Stimulated activated CD8-positive, alpha-beta memory T cell treated with anti-CD3 and anti-CD28 coated beads, Interleukin-7, amount 100 ng/mL, for 24 hours (primary cell): ENCODE results near the gene TRAPPC2B.
A peak's percentile ranks its signal among the peaks of the same experiment; 100 is the strongest.

Experiments
- DNase-seq: peaks from one replicate; pipeline ENCODE4 v3.0.0-alpha.2; 2020; ENCODE audit warnings: low read depth

TRAPPC2B gene

DNA sequence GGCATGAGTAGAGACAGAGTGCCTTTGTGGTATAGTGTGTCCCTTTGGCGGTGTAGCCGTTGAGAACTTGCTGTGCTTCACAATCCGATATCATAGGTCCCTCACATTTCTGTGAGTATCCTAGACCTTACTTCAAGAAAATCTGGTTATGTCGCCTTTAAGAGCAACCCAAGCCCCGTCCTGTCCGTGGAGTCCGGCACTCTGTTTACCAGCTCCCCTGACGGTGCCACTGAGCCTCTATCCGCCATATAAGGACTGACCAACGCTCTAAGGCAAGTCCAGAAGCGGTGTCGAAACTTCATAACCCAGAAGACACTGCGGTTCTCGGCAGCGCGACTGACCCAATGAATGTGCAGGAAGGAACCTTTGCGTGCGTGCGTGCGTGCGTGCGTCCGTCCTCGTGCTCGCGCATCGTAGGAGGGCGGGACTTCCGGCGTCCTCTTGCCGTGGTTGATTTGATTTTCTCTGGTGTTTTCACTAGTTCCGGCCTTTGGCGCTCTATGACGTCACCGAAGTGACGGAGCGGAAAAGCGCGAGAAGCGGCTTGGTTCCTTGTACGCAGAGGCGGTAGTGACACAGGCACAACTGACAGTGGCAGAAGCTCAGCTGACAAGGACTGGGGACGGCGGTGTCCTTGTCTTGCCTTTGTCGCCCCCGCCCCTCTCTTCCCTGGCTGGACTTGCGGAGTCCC is at the start of gene TRAPPC2B, which contains the start of gene ZNF547:
TRAPPC2B (plus strand) TSS at position 555 of the 691 bp plus-strand sequence. CDS start 1,283 bp downstream, outside the sequence.
ZNF547 (plus strand) TSS at position 555 of the 691 bp plus-strand sequence. CDS start 5,005 bp downstream, outside the sequence.
- peak; percentile 94 for DNase-seq

DNA sequence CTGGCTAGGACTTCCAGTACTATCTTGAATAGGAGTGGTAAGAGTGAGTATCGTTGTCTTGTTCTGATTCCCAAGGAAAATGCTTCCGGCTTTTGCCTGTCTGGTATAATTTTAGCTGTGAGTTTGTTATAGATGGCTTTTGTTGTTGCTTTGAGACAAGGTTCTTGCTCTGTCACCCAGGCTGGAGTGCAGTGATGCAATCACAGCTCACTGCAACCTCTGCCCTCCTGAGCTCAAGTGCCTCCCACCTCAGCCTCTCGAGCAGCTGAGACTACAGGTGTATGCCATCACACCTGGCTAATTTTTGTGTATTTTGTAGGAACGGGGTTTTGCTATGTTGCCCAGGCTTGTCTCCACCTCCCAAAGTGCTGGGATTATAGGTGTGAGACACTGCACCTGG is 49.2 kb upstream of the TRAPPC2B start:
- DNase-seq, result no peak

DNA sequence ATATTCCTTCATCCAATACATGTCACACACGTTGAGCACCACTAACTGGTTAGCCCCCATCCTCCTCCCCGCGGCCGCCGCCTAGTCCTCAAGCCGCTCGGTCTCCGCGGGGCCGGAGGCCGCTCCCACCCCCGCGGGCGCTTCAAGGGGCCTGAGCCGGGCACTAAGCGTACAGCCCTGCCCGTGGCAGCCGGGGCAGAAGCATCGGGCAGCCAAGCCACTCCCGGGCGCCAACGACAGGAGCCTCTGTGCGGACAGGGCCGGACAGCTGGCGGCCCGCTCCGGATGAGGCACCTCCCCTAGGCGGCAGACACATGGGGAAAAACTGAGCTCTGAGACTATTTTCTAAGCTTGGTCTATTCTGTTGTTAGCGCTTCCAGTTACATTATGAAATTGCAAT is 45.8 kb upstream of the TRAPPC2B start:
- no peak for DNase-seq

DNA sequence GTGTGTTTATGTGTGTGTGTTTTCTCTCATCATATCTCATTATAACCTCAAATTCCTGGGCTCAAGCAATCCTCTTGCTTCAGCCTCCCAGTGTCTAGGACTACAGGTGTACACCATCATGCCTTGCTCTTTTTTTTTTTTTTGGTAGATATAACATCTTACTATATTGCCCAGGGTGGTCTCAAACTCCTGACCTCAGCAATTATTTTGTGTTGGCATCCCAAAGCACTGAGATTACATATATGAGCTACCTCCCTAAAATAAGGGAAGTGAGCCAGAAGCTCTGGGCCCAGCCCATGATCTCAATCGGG is 43.5 kb upstream of the TRAPPC2B start:
- no peak for DNase-seq

DNA sequence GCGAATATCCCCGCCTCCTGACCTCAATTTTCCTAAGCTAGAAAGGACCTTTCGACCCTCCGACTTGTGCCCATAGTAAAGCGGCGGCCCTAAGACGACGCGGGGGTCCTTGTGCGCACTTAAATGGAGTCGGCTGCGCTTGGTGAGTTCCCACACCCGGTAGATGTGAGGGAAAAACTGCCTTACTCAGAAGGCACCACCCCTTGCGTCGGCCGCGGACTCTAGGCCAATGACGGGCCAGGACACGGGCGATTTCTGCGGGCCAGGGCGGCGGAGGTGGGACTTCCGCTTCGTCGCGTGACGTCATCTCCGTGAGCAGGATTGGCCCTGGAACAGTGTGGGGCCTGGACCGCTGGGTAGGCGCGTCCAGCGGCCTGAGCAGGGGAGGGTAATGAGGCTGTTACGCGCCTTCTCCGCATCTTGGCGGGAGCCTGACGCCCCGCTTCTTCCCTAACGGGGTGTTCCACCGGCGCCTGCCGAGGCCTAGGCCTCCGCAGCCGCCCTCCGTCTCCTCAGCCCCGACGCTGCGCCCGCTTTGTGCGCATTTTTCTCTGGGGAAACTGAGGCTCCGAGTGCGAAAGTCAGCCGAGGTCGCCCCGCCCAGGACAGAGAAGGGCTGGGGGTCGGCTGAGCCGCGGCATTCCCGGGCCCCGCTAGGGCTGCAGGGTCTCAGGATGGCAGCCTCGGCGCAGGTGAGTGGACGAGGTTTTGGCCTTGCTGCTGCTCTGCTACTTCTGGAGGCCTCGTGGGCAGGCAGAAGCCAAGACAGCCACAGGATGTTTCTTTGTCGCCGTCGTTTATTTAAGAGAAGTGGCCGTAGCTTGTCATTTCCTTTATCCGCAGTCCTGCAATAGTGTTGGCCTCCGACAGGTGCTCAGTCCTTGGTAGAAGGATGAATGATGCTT is 42.9 kb upstream of the TRAPPC2B start, which contains the start of gene ZNF543:
ZNF543 (plus strand) TSS at position 293 of the 905 bp plus-strand sequence; CDS start at position 675, 382 bp downstream.
- peak; percentile 89 for DNase-seq

DNA sequence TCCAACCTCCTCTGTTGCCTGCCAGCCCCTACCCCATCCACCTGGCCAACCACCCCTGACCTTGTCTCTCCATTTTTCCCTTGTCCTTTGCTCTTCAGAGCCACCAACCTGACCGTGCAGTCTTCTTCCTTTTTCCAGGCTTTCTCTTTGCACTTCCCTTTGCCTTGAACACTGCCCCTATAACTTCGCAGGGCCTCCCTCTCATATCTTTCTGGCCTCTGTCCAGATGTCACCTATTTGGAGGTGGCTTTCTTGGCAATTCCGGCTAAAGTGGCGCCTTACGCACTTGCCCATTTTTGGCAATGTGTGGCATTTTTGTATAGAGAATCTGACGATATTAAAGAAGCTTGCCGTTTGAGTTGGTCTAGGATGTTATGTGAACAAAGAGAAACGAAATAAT is 42.2 kb upstream of the TRAPPC2B start:
- DNase-seq, result no peak

DNA sequence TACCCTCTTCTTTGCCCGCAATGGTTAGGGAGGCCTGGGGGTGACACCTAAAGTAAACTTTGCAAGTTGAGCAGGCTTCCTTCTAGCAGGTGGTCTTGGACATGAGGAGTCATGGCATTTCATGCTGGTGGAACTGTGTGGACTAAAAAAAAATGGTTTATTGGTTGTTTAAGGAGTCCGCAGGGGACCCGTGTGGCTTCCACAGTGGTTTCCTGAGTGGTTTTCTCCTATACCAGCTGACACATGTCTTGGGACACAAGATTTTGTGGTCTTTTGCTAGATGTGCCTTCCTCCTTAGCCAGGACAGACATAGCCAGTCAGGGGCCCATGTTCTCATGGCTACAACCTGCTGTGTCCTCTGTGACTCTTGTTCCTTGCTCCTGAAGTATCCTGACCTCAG is 41.6 kb upstream of the TRAPPC2B start:
- DNase-seq, result no peak

DNA sequence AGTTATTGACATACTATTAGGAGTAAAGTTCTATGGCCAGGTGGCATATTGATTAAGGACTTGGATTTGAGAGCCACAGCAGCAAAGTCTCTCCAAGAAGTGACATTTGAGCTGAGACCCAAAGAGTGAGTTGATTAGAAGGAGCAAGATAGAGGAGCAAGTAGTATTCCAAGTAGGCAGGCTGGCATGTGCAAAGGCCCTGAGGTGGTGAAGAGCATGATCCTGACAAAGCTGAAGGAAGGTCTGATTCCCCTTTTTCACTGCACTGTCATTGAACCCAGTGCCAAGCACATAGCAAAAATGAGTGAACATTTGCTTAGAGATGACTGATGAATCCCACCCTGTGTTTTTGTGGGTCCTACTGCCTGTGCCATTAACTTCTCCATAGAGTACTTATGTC is 38.4 kb upstream of the TRAPPC2B start:
- no peak for DNase-seq

DNA sequence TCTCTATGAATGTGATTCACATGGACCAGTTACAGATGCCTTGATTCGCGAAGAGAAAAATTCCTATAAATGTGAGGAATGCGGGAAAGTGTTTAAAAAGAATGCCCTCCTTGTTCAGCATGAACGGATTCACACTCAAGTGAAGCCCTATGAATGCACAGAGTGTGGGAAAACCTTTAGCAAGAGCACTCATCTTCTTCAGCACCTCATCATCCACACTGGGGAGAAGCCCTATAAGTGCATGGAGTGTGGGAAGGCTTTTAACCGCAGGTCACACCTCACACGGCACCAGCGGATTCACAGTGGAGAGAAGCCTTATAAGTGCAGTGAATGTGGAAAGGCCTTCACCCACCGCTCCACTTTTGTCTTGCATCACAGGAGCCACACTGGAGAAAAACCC is 35.4 kb upstream of the TRAPPC2B start:
- no peak for DNase-seq

DNA sequence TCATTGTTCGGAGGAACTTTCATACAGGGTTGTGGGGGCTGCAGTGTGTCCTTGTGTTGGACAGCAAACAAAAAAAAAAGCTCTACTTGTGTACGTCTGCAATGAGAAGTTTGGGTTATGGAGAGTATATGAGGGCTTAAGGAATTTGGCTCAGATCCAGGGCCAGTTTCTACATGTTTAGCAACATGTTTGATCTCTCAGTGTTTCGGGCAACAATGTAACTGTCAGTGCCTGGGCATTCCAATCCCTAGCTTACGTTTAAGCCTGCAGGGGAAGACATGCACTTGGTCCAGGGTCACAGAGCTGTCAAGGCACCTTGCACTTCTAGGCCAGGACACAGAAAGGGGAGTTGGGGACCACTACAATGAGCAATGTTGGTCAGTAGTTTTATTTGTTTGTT is 29.2 kb upstream of the TRAPPC2B start:
- no peak for DNase-seq

DNA sequence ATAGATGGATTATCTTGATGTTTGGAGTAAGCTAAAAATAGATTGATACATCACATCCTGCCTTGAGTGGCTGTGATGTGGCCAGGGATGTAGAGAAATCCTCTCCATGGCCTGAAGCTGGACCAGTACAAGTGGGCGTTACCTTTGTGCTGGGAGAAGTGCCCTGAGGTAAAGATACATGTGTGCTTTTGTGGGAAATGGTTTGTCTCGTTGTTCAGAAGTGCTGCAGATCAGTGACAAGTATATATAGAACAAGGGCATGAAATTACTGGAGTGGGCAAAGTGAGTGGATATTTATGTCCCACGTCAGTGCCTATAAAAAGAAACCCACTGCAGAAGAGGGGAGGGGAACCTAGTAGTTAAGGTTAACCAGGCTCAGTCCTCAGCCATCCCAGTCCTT is 24.5 kb upstream of the TRAPPC2B start:
- no peak for DNase-seq

DNA sequence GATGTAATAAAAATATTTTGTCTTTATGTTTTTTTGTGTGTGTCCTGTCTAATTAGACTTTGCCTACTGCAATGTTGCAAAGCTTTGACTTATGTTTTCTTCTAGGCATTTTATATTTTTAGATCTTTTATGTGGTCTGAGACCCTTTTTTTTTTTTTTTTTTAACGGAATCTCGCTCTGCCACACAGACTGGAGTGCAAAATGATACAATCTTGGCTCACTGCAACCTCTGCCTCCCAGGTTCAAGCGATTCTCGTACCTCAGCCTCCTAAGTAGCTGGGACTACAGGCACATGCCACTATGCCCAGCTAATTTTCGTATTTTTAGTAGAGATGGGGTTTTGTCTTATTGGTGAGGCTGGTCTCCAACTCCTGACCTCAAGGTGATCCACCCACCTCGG is 20.8 kb upstream of the TRAPPC2B start:
- no peak for DNase-seq

DNA sequence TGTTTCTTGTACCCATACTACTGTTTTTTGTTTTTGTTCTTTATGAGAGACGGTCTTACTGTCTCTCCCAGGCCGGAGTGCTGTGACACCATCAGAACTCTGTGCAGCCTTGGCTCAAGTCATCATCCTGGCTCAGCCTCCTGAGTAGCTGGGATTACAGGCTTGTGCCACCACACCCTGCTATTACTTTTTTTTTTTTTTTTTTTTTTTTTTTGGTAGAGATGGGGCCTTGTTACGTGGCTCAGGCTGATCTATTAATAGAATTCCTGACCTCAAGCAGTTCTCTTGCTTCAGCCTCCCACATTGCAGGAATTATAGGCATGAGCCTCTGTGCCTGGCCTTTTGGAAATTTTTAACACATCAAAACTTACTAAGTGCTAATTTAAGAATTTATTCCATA is 15.2 kb upstream of the TRAPPC2B start:
- no peak for DNase-seq

DNA sequence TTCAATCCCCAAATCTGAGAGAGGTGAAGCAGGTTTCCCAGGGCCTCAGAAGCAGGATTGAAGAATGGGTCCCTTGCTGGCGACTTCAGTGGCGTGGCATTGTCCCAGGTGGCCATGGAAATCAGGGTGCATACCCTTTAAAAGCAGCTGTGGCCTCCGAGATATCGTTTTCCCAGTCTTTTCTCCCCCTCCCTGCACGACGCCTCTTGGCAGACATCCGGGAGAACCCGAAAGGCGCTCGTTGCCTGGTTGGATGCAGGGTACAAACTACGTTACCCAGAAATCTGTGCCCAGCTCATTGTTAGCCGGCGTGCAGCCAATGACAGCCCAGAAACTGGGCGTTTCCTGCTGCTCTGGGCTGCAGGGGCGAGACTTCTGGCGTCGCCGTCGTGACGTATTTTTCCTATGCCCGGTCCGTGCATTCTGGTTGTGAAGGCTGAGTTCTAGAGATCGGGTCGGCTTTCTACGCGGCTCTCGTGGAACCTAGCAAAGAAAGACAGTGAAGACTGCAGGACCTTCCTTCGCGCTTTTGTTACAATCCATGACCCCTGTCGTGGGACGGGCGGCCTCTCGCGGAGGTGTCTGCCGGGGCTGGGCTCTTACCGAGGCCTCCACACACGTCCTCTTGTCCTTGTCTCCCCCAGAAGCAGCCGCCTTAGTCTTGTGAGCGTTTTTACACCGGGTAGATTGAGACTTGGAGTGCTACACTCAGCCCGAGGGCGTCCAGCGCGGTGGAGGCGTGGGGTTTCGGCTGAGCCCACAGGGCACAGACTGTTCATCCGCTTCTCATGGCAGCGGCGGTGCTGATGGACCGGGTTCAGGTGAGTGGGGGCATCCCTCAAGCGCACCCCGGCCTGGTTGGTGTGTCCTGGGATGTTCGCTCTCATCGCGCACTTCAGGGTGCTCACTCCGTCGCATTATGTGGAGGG is 12.2 kb upstream of the TRAPPC2B start, which contains the start of gene ZNF304:
ZNF304 (plus strand) TSS at position 395 of the 929 bp plus-strand sequence; CDS start at position 789, 394 bp downstream.
- DNase-seq, result peak; percentile 68

DNA sequence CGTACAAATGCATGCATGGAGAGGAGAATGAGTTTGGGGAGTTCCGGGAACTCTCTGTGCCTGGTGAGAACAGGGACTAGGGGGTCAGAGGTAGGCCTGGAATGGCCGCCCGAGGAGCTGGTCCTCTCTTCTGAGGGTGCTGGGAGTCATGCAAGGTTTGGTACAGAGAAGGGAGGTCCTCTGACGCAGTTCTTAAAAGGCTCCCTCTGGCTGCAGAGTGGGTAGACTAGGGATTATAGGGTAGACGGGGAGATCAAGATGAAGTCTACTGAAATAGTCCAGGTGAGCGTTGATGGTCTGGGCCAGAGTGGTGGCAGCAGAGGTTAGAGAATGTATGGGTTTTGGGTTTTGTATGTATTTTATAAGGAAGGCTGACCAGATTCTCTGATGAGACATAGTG is 11.5 kb upstream of the TRAPPC2B start:
- DNase-seq, result no peak

DNA sequence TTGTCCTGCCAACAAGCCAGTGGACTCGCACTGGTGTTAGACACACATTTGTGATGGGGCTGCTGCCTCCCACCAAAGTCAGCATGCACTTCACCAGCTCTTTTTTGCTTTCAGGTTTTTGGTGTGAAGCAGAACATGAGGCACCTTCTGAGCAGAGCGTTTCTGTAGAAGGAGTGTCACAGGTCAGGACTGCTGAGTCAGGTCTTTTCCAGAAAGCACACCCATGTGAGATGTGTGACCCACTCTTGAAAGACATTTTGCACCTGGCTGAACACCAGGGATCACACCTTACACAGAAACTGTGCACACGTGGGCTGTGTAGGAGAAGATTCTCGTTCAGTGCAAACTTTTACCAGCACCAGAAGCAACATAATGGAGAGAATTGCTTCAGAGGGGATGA is 7.4 kb upstream of the TRAPPC2B start:
- no peak for DNase-seq

DNA sequence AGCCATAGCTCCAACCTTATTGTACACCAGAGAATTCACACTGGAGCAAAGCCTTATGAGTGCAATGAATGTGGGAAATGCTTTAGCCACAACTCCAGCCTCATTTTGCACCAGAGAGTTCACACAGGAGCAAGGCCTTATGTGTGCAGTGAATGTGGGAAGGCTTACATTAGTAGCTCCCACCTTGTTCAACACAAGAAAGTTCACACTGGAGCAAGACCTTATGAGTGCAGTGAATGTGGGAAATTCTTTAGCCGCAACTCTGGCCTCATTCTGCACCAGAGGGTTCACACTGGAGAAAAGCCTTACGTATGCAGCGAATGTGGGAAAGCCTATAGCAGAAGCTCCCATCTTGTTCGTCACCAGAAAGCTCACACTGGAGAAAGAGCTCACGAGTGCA is 5.9 kb upstream of the TRAPPC2B start:
- no peak for DNase-seq

DNA sequence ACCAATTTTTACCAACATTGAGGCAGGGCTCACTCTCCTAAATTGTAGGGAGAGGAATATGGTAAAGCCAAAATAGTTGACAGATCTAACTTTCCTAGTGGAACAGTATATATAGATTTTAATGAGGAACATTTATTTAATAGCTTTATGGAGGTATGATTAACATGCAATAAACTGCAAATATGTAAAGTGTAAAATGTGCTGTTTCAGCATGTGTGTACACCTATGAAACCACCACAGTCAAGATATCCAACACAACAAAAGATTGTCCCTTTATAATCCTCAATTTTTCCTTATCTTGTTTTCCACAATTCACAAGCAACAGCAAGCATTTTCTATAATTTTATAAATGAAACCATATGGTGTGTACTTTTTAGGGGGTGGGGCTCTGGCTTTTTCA is 4.1 kb upstream of the TRAPPC2B start:
- DNase-seq, result no peak

DNA sequence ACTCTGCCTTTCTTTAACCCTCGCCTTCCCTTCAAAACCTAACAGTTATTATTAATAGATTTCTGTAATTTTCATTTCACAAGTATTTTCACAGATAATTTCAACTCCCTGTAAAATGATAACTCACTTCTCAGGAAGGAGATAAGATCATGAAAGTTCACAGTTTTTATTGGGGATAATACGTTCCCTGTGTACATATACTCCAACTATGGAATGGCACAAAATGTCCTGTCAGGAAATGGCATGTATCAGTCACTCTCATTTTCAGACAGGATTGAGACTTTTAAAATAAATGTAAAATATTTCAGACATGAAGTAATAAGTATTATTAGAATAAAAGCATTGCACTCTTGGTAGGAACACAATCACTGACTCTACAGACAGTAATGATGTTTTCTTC is 932 bp upstream of the TRAPPC2B start:
- no peak for DNase-seq

DNA sequence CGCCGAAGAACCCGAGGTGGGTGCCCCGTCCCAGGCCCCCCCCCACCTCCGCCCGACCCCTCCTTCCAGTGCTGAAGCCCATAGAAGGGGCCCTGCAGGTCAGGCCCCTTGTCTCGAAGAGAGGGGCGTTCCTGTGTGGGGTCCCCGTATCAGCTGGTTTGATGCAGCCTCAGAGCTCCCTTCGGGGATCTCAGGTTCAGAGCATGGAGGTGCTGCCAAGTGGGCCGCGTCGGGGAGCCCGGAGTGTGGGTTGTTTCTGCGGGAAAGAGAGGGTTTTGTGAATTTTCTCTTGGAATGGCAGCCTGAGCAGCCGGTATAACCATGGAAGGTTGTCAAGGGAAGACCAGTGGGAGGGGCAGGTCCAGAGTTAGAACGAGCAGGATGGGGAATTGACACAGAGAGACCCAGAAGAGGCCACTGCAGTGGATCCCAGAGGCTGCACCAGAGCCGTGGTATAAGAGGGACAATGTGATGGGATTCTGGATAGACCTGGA is 384 bp downstream of the TRAPPC2B start:
- DNase-seq, result no peak

DNA sequence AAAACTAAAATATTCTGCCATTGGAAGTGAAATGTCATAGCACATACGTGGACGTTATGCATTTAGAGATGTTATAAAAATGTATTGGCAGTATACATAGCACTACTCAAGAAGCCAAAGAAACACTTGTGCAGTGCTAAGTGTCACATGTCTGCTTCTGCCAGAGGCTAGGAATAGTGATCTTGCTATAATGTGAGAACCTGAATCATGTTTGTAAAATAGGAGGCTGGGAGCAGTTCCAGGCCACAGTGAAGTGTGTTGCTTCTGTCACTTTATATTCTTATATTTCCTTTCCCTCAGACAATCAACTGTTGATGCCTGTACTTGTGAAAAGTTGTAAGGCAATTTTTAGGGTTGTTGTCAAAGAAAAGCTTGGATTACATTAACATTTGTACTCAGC is 3.4 kb downstream of the TRAPPC2B start:
- no peak for DNase-seq

DNA sequence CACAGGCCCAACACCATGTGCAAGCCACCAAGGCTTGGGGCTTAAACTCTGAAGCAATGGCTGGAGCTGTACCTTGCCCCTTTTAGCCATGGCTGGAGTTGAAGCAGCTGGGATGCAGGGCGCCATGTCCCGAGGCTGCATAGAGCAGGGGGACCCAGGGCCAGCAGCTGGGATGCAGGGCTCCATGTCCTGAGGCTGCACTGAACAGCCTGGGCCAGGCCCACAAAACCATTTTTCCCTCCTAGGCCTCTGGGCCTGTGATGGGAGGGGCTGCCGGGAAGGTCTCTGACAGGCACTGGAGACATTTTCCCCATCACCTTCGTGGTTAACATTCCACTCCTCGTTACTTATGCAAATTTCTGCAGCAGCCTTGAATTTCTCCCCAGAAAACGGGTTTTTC is 10.8 kb downstream of the TRAPPC2B start:
- no peak for DNase-seq
